Lower lobe of right lung (tissue), 2 donors: ENCODE data around the gene RPL22. TPM values are rescaled to one million over a fixed set of nuclear protein-coding genes. Genes with fewer than 3 reads are reported as not detected.

Experiments
- ATAC-seq, 2 donors: fragments of 200-7000 bp; cut with Tn5 transposase; one replicate each; pipeline ENCODE4 v1.9.1; 2020 to 2022; ENCODE audit warnings: mild to moderate bottlenecking in 2 of 2, moderate library complexity in 2 of 2
- DNase-seq: peaks from one replicate; pipeline ENCODE4 v3.0.0-alpha.2; 2020
- H3K27ac ChIP-seq: fragments of 200-600 bp; one replicate; pipeline ENCODE4 v1.8.0; 2022
- H3K27me3 ChIP-seq: fragments of 200-600 bp; one replicate; pipeline ENCODE4 v1.8.0; 2022; ENCODE audit warnings: low read depth
- H3K36me3 ChIP-seq: fragments of 200-600 bp; one replicate; pipeline ENCODE4 v1.8.0; 2022; ENCODE audit warnings: mild to moderate bottlenecking
- H3K4me1 ChIP-seq: fragments of 200-600 bp; one replicate; pipeline ENCODE4 v1.8.0; 2022
- H3K4me3 ChIP-seq: fragments of 200-600 bp; one replicate; pipeline ENCODE4 v1.8.0; 2022; ENCODE audit warnings: mild to moderate bottlenecking
- H3K9me3 ChIP-seq: fragments of 200-600 bp; one replicate; pipeline ENCODE4 v1.8.0; 2022
- CTCF ChIP-seq: fragments of 200-600 bp; IDR thresholded peaks from one replicate; pipeline ENCODE4 v1.8.0; 2022; ENCODE audit warnings: antibody characterized with exemption, mild to moderate bottlenecking
- intact Hi-C: fragments of 100-400 bp; cut with DNase I; formaldehyde crosslinking; loops from one replicate; pipeline ENCODE4 v1.11.0; 2022
- total RNA-seq: library from RNA; stranded (reverse); fragmentation: NEBNext Ultra II Directional; extraction: Animal tissue kit (Norgen Biotek cat#: 25700); gene quantifications from one replicate; pipeline ENCODE4 v1.2.1, GENCODE V29; 2021
- donor health status: DM: no; HTN: yes; CAD: no; lungs with severe emphysema.

Gene RPL22
- total RNA-seq, 1 donor from 2014 or later = 317 TPM

- peaks cover 27% of the 10 kb centered on the region for H3K27me3 ChIP-seq
- no peak overlapping the region for H3K4me3 ChIP-seq
- no peaks in the 10 kb centered on the region for H3K36me3 ChIP-seq
- no peak overlapping the region for H3K27ac ChIP-seq
- DNase-seq (no peak), ATAC-seq (no peak)
- no peaks in the 10 kb centered on the region for H3K9me3 ChIP-seq
- no peak for TF ChIP-seq CTCF
- intact Hi-C loops = no loop called here
- H3K4me1 ChIP-seq = no peaks in the 10 kb centered on the region
Measured at GRCh38 chr1:6163973-6164617, 35.3 kb downstream of the RPL22 start.

GRCh38 chr1:6163191-6163972 is 36.0 kb downstream of the RPL22 start:
- intact Hi-C loops = no loop called here
- no peaks in the 10 kb centered on the region for H3K36me3 ChIP-seq
- no peak overlapping the region for H3K4me3 ChIP-seq
- TF ChIP-seq CTCF = no peak
- DNase-seq (no peak), ATAC-seq (no peak)
- peaks cover 25% of the 10 kb centered on the region for H3K27me3 ChIP-seq
- H3K4me1 ChIP-seq = no peaks in the 10 kb centered on the region
- no peaks in the 10 kb centered on the region for H3K9me3 ChIP-seq
- H3K27ac ChIP-seq = no peak overlapping the region

GRCh38 chr1:6162773-6163172 is 36.6 kb downstream of the RPL22 start:
- H3K27me3 ChIP-seq = peaks cover 25% of the 10 kb centered on the region
- no peaks in the 10 kb centered on the region for H3K4me1 ChIP-seq

GRCh38 chr1:6162341-6162740 is 37.1 kb downstream of the RPL22 start:
- Histone ChIP-seq H3K27me3 (peaks cover 25% of the 10 kb centered on the region), H3K4me3 (no peak overlapping the region), H3K4me1 (no peaks in the 10 kb centered on the region), H3K9me3 (no peaks in the 10 kb centered on the region), H3K27ac (no peak overlapping the region), H3K36me3 (no peaks in the 10 kb centered on the region)
- DNase-seq (no peak), ATAC-seq (no peak)
- intact Hi-C loops = no loop called here
- no peak for TF ChIP-seq CTCF

More at GRCh38 chr1:6162773-6163172, 36.6 kb downstream of the RPL22 start:
- Histone ChIP-seq H3K4me3 (no peak overlapping the region), H3K9me3 (no peaks in the 10 kb centered on the region), H3K27ac (no peak overlapping the region), H3K36me3 (no peaks in the 10 kb centered on the region)
- ATAC-seq = no peak
- intact Hi-C loops = no loop called here
- no peak for TF ChIP-seq CTCF
- no peak for DNase-seq

- H3K36me3 ChIP-seq = no peaks in the 10 kb centered on the region
- H3K27me3 ChIP-seq = peaks cover 7% of the 10 kb centered on the region
- no peak overlapping the region for H3K4me3 ChIP-seq
- H3K9me3 ChIP-seq = no peaks in the 10 kb centered on the region
- TF ChIP-seq CTCF = no peak
- H3K27ac ChIP-seq = no peak overlapping the region
- H3K4me1 ChIP-seq = no peaks in the 10 kb centered on the region
- intact Hi-C loops = no loop called here
- ATAC-seq (no peak), DNase-seq (no peak)
Measured at GRCh38 chr1:6158181-6158580, 41.2 kb downstream of the RPL22 start.
